A549 (cell line): ENCODE data around the gene SMG1. TPM values are rescaled to one million over a fixed set of nuclear protein-coding genes. Genes with fewer than 3 reads are reported as not detected.
A peak's percentile ranks its signal among the peaks of the same experiment; 100 is the strongest.
"Not testable (repeated sequence)": the region's sequence is repeated elsewhere in the genome, so short reads cannot be mapped to it uniquely, and the experiment has no call there.

Experiments
- ATAC-seq, 2 experiments: fragments of 200-7000 bp in 1 of 2; fragments of >200 bp in 1 of 2; cut with Nextera tagmentation in 1 of 2; cut with Tn5 transposase in 1 of 2; 3 replicates each; pipeline versions ENCODE4 v1.8.0 to v1.9.1; 2018 to 2020; ENCODE audit warnings: mild to moderate bottlenecking in 1 of 2, moderate library complexity in 1 of 2
- CTCF ChIA-PET: fragments of 300-600 bp; sonication (Branson Sonifier 250); formaldehyde crosslinking; extraction: SDS; loops from one replicate; lab custom pipeline; 2021; ENCODE audit warnings: antibody characterized with exemption, inconsistent platforms; lab: Yijun Ruan, JAX
- POLR2A ChIA-PET: fragments of 350-600 bp; formaldehyde crosslinking; extraction: SDS; loops from one replicate; lab custom pipeline; 2021; ENCODE audit warnings: antibody characterized with exemption, inconsistent platforms; lab: Yijun Ruan, JAX
- DNase-seq, 2 experiments: peaks; one replicate each; pipeline versions ENCODE4 v3.0.0 to v3.0.0-alpha.2; 2011 to 2016; ENCODE audit warnings: low read depth in 1 of 2, low spot score in 1 of 2
- FAIRE-seq: peaks from 2 replicates; lab custom pipeline; 2011; peaks lifted over from hg19 to GRCh38; lab: Jason Lieb, UNC
- H3K27ac ChIP-seq, 2 experiments: fragments of >200 bp; sonication (Bioruptor Twin); formaldehyde crosslinking; 3 replicates each; pipeline ENCODE4 v1.5.1; 2016 to 2017
- H3K4me1 ChIP-seq: fragments of >200 bp; sonication (Bioruptor Twin); formaldehyde crosslinking; 3 replicates; pipeline ENCODE4 v1.6.1; 2016
- H3K4me2 ChIP-seq: fragments of >200 bp; sonication (Bioruptor Twin); formaldehyde crosslinking; 3 replicates; pipeline ENCODE4 v1.6.1; 2016
- H3K4me3 ChIP-seq: fragments of >200 bp; sonication (Bioruptor Twin); formaldehyde crosslinking; 3 replicates; pipeline ENCODE4 v1.5.1; 2016
- H3K9me3 ChIP-seq: fragments of >200 bp; sonication (Bioruptor Twin); formaldehyde crosslinking; 3 replicates; pipeline ENCODE4 v1.6.1; 2016
- CBX2 ChIP-seq: fragments of 200-600 bp; sonication (generic); IDR thresholded peaks from 2 replicates; pipeline ENCODE4 v1.6.1; 2016; ENCODE audit warnings: low read depth, mild to moderate bottlenecking, borderline replicate concordance
- EHF ChIP-seq: fragments of 250-450 bp; sonication (Bioruptor Pico); IDR thresholded peaks from 2 replicates; pipeline ENCODE4 v1.5.0; 2020; ENCODE audit warnings: mild to moderate bottlenecking
- GATA3 ChIP-seq: IDR thresholded peaks from 2 replicates; pipeline ENCODE4 v1.6.1; 2012; ENCODE audit warnings: borderline replicate concordance
- NFE2L2 ChIP-seq: fragments of 150-350 bp; conservative IDR thresholded peaks from 2 replicates; pipeline ENCODE4 v1.6.1; 2014; ENCODE audit warnings: low read length
- POLR2A ChIP-seq: IDR thresholded peaks from 2 replicates; pipeline ENCODE4 v1.6.1; 2012; ENCODE audit warnings: mild to moderate bottlenecking, low read length
- POLR2AphosphoS2 ChIP-seq: conservative IDR thresholded peaks from 2 replicates; pipeline ENCODE4 v1.6.1; 2012; ENCODE audit warnings: low read length, improper control_type of control experiment, inconsistent platforms
- RNF2 ChIP-seq: fragments of 200-600 bp; sonication (generic); IDR thresholded peaks from 2 replicates; pipeline ENCODE4 v1.6.1; 2016; ENCODE audit warnings: low read depth, mild to moderate bottlenecking, antibody characterized with exemption, moderate library complexity, borderline replicate concordance
- SMC3 ChIP-seq: fragments of >200 bp; sonication (Bioruptor Twin); formaldehyde crosslinking; IDR thresholded peaks from 3 replicates; pipeline ENCODE4 v1.6.1; 2018; ENCODE audit warnings: inconsistent platforms
- TP53 ChIP-seq: fragments of 250-450 bp; sonication (Bioruptor Pico); IDR thresholded peaks from 2 replicates; pipeline ENCODE4 v1.5.0; 2021; ENCODE audit warnings: mild to moderate bottlenecking, moderate library complexity
- ZSCAN20 ChIP-seq: fragments of 250-450 bp; sonication (Bioruptor Pico); IDR thresholded peaks from 2 replicates; pipeline ENCODE4 v1.8.0; 2022; ENCODE audit warnings: mild to moderate bottlenecking, moderate library complexity
- WGBS: methylation state at CpG from one replicate; pipeline ENCODE4 v1.1.6; 2017; ENCODE audit errors: missing lambda C conversion rate; 5-methylcytosine and 5-hydroxymethylcytosine counted together
- polyA plus RNA-seq, 4 experiments: library from polyadenylated mRNA; depleted of rRNA in 3 of 4; stranded (reverse); fragments of >200 nt; fragmentation: RNase III in 1 of 4; extraction: RNeasy Plus Mini Kit Qiagen cat#74134 plus additional on column Dnase treatment in 1 of 4; gene quantifications; 2 replicates in 3 of 4; 3 replicates in 1 of 4; pipeline ENCODE4 v1.2.3, GENCODE V29; 2011 to 2017
- TF ChIP-seq, protein P1 (sequence below): IDR thresholded peaks from 2 replicates; pipeline ENCODE4 v1.6.1; 2012; ENCODE audit warnings: low read depth, borderline replicate concordance
- TF ChIP-seq, protein P2 (sequence below): fragments of 250-450 bp; sonication (Bioruptor Pico); IDR thresholded peaks from 2 replicates; pipeline ENCODE4 v1.5.0; 2021; ENCODE audit warnings: mild to moderate bottlenecking, moderate library complexity, borderline replicate concordance

The SMG1 gene
- polyA plus RNA-seq, 2 of the 4 experiments (the other 2 are of a cell fraction): 15.7 to 63.8 TPM

DNA sequence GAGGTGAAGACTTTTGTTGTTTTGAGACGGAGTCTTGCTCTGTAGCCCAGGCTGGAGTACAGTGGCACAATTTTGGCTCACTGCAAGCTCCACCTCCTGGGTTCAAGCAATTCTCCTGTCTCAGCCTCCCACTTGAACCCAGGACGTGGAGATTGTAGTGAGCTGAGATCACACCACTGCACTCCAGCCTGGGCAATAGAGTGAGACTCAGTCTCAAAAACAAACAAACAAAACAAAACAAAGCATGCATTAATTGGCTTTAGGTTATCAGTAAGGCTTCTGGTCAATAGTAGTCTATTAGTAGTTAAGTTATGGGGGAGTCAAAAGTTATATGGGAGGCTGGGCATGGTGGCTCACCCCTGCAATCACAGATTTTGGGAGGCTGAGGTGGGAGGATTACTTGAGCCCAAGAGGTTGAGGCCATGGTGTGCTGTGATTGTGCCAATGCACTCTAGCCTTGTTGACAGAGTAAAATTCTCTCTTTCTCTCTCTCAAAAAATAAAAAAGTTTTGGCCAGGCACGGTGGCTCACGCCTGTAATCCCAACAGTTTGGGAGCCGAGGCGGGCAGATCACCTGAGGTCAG is 30.5 kb upstream of the SMG1 start:
- ATAC-seq, FAIRE-seq, H3K4me1 ChIP-seq, DNase-seq, H3K9me3 ChIP-seq, POLR2A ChIA-PET: not testable (repeated sequence)
- CTCF ChIA-PET: interaction anchor here (0.8 to 5.6 kb wide), 5 partner anchors 11 to 27 kb away, joined by 3 to 34 read pairs (median 8); partner anchors contain the start of gene TMC7
- H3K4me2 ChIP-seq: peak overlapping the region; percentile 54
- H3K4me3 ChIP-seq: peak overlapping the region; percentile 35
- H3K27ac ChIP-seq: peak overlapping the region; percentile 38 to 57; a peak in 3 of 6 replicates
- WGBS: 57% methylated on average over 6 of the region's 6 CpGs

DNA sequence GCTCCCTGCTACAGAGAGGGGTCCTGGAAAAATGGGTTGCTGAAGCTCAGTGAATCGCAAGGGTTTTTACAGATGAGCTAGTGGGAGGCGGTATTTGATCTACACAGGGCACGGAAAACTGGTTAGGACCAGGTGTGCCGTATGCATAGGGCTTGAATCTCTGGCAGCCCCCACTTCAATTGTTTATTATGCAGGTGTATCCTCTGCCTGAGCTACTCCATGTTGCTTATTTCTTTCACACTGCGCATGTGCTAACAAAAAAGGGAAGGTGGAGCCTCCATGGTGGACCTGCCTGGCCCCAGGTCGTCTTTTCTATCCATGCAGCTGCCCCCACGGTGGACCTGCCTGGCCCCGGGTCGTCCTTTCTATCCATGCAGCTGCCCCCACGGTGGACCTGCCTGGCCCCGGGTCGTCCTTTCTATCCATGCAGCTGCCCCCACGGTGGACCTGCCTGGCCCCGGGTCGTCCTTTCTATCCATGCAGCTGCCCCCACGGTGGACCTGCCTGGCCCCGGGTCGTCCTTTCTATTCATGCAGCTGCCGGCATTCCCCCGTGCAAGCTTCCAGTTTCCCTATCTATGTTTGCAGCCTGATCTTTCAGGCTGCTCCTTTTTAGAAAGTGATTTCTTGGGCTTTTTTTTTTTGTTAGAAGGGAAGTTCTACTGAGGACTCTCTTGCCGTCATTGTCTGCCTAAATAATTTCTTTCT is 29.8 kb upstream of the SMG1 start:
- 54% methylated on average over 14 of the region's 21 CpGs for WGBS
- ATAC-seq: peak; percentile 62 to 70; a peak in 5 of 6 replicates
- not testable (repeated sequence) for H3K4me1 ChIP-seq, H3K9me3 ChIP-seq, FAIRE-seq, DNase-seq
- Histone ChIP-seq H3K4me2 (peak overlapping the region; percentile 54), H3K27ac (peak overlapping the region; percentile 38 to 57; a peak in 3 of 6 replicates), H3K4me3 (peak overlapping the region; percentile 35)
- ChIA-PET POLR2A (interaction anchor here (1.2 kb wide), 1 partner anchor 154 kb away, joined by 5 read pairs; the partner anchor contains the start of gene ARL6IP1), CTCF (interaction anchor here (0.8 to 5.6 kb wide), 6 partner anchors 11 to 56 kb away, joined by 3 to 34 read pairs (median 4); partner anchors contain the start of gene TMC7)
- TF ChIP-seq POLR2A: 0 out of 2 replicates have a peak, but pooled peaks have one; percentile 20

DNA sequence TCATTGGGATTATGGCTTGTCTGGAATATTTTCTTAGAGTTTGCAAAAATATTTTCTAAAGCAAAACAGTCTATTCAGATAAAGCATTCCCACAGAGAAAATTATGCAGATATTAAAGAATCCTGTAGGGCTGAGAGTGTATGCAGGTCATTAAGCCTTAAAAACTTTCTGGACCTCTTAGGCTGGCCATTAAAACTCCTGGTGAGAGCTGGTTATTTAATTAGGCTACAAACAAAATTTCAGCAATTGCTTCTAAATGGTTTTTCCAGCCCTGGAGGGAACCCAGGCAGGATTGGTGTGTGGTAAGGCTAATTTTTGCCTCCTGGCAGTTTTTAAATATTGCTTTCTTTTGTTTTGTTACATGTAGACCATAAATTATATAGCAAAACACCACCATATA is 27.3 kb upstream of the SMG1 start:
- H3K4me1 ChIP-seq: no peaks in the 10 kb centered on the region
- DNase-seq: no peak
- H3K9me3 ChIP-seq: no peaks in the 10 kb centered on the region
- H3K4me2 ChIP-seq: no peak overlapping the region
- no peak for ATAC-seq
- POLR2A ChIA-PET: no interaction called here
- no peak overlapping the region for H3K27ac ChIP-seq
- no peak for FAIRE-seq
- H3K4me3 ChIP-seq: no peak overlapping the region
- TF ChIP-seq, protein P1, sequence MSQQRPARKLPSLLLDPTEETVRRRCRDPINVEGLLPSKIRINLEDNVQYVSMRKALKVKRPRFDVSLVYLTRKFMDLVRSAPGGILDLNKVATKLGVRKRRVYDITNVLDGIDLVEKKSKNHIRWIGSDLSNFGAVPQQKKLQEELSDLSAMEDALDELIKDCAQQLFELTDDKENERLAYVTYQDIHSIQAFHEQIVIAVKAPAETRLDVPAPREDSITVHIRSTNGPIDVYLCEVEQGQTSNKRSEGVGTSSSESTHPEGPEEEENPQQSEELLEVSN: no peak
- TF ChIP-seq RNF2 (no peak), EHF (CRISPR knock-in tag) (no peak), CBX2 (no peak), TP53 (no peak), GATA3 (no peak), POLR2AphosphoS2 (no peak), ZSCAN20 (CRISPR knock-in tag) (no peak)
- CTCF ChIA-PET: interaction anchor here (1.0 to 1.4 kb wide), 5 partner anchors 13 to 152 kb away, joined by 3 to 4 read pairs (median 3); partner anchors contain the start of gene ARL6IP1

DNA sequence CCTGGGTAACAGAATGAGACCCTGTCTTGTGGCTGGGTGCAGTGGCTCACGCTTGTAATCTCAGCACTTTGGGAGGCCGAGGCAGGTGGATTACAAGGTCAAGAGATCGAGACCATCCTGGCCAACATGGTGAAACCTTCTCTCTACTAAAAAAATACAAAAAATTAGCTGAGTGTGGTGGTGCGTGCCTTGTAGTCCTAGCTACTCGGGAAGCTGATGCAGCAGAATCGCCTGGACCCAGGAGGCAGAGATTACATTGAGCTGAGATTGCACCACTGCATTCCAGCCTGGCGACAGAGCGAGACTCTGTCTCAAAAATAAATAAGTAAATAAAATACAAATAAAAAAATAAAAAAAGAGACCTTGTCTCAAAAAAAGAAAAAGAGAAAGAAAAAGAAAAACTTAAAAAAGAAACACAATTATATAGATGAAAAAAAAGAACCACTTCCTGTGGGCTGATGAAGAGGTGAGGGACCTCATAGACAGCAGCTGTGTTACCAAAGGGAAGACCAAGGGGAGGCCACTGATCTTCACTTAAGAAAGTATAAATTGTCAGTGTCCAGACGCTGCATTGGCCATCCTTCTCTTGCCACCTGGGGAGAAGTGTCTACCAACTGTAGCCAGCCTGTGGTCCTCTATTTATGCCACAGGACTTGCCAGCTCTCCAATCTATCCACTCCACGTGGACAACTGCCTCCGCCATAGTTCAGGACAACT is 24.4 kb upstream of the SMG1 start:
- no peak overlapping the region for H3K4me3 ChIP-seq
- H3K4me2 ChIP-seq: no peak overlapping the region
- FAIRE-seq: no peak
- H3K4me1 ChIP-seq: 0 out of 3 replicates have a peak, but pooled peaks cover 3% of the 10 kb centered on the region
- no peaks in the 10 kb centered on the region for H3K9me3 ChIP-seq
- TF ChIP-seq, protein P2, sequence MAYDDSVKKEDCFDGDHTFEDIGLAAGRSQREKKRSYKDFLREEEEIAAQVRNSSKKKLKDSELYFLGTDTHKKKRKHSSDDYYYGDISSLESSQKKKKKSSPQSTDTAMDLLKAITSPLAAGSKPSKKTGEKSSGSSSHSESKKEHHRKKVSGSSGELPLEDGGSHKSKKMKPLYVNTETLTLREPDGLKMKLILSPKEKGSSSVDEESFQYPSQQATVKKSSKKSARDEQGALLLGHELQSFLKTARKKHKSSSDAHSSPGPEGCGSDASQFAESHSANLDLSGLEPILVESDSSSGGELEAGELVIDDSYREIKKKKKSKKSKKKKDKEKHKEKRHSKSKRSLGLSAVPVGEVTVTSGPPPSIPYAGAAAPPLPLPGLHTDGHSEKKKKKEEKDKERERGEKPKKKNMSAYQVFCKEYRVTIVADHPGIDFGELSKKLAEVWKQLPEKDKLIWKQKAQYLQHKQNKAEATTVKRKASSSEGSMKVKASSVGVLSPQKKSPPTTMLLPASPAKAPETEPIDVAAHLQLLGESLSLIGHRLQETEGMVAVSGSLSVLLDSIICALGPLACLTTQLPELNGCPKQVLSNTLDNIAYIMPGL (CRISPR knock-in tag): no peak
- TF ChIP-seq NFE2L2 (no peak), SMC3 (no peak), POLR2AphosphoS2 (no peak), ZSCAN20 (CRISPR knock-in tag) (no peak)
- H3K27ac ChIP-seq: no peak overlapping the region
- CTCF ChIA-PET: interaction anchor here (0.6 to 2.4 kb wide), 4 partner anchors 16 to 22 kb away, joined by 3 to 7 read pairs (median 4); no protein-coding TSS in a partner anchor
- 73% methylated on average over 11 of the region's 11 CpGs for WGBS
- ATAC-seq: no peak
- POLR2A ChIA-PET: no interaction called here
- no peak for DNase-seq
